Measurements from ENCODE around the gene TIMP3.

DNA sequence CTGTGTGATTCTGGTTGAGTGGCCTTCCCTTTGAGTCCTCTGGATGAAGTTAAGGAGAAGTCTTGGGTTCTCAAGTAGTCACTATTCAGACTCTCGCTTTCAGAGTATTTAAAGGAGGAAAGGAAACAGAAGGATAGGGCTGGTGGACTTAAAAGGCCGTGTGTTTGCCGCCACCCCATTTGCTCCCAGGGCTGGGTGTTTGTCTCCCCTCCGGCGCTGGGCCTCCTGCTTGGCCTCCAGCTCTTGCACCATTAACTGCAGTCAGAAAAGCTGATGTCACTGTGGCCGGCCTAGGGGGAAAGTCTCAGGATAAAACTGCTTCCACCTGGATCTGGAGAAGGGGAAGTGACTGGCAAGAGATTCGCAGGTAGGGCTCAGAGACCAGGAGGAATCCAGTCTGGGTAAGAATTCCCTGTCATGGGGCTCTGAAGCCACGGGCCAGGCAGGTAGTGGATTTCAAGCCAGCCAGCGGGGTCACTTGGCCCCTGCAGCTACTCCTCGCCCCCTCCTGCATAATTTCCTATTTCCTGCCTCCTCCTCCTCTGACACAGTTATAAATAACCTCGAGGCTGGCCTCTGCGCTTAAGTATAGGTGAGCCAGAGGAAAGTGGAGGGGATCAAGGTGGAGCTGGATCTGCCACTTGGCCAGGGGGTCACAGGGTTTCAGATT is 17.1 kb downstream of the TIMP3 start:
- TF ChIP-seq, protein P1, sequence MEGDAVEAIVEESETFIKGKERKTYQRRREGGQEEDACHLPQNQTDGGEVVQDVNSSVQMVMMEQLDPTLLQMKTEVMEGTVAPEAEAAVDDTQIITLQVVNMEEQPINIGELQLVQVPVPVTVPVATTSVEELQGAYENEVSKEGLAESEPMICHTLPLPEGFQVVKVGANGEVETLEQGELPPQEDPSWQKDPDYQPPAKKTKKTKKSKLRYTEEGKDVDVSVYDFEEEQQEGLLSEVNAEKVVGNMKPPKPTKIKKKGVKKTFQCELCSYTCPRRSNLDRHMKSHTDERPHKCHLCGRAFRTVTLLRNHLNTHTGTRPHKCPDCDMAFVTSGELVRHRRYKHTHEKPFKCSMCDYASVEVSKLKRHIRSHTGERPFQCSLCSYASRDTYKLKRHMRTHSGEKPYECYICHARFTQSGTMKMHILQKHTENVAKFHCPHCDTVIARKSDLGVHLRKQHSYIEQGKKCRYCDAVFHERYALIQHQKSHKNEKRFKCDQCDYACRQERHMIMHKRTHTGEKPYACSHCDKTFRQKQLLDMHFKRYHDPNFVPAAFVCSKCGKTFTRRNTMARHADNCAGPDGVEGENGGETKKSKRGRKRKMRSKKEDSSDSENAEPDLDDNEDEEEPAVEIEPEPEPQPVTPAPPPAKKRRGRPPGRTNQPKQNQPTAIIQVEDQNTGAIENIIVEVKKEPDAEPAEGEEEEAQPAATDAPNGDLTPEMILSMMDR (IDR thresholded peaks at IDR 0.05), result no peak
- no peak for TF ChIP-seq POLR2A (IDR thresholded peaks at IDR 0.05)

All from body of pancreas (tissue), 4 donors.